ENCODE results near the gene GPR34.
"Not testable (repeated sequence)": the region's sequence is repeated elsewhere in the genome, so short reads cannot be mapped to it uniquely, and the experiment has no call there.

- not testable (repeated sequence) for TF ChIP-seq CTCF, POLR2A (IDR thresholded peaks at IDR 0.05)
Measured at GRCh38 chrX:41676361-41676760, 12.4 kb upstream of the GPR34 start.

Data from right lobe of liver (tissue), 4 donors.